Esophagus muscularis mucosa (tissue), 4 donors: ENCODE data around the gene OLA1. TPM values are rescaled to one million over a fixed set of nuclear protein-coding genes. Genes with fewer than 3 reads are reported as not detected.
A peak's percentile ranks its signal among the peaks of the same experiment; 100 is the strongest.

Experiments
- DNase-seq: peaks from one replicate; pipeline ENCODE4 v3.0.0-alpha.2; 2017; ENCODE audit errors: extremely low spot score
- H3K27ac ChIP-seq, 4 donors: fragments of 200-600 bp; sonication (generic); replicated peaks in 1 of 4; 1 replicate in 3 of 4; 2 replicates in 1 of 4; pipeline ENCODE4 v1.5.1; 2016 to 2019; ENCODE audit warnings: mild to moderate bottlenecking in 1 of 4
- H3K27me3 ChIP-seq, 4 donors: fragments of 200-600 bp; sonication (generic); one replicate each; pipeline versions ENCODE4 v1.5.1 to v1.6.0; 2016 to 2019
- H3K36me3 ChIP-seq, 4 donors: fragments of 200-600 bp; sonication (generic); one replicate each; pipeline ENCODE4 v1.5.1; 2016 to 2019
- H3K4me1 ChIP-seq, 4 donors: fragments of 200-600 bp; sonication (generic); one replicate each; pipeline ENCODE4 v1.5.1; 2016 to 2019
- H3K4me3 ChIP-seq, 4 donors: fragments of 200-600 bp; sonication (generic); 1 replicate in 2 of 4; 2 replicates in 2 of 4; pipeline ENCODE4 v1.5.1; 2016 to 2019; ENCODE audit warnings: mild to moderate bottlenecking in 4 of 4, moderate library complexity in 1 of 4
- H3K9me3 ChIP-seq, 4 donors: fragments of 200-600 bp; sonication (generic); 1 replicate in 3 of 4; 2 replicates in 1 of 4; pipeline ENCODE4 v1.5.1; 2016 to 2019
- CTCF ChIP-seq, 3 experiments: fragments of 200-600 bp in 2 of 3; fragments of 450-650 bp in 1 of 3; sonication (generic) in 2 of 3; IDR thresholded peaks; one replicate each; pipeline ENCODE4 v1.5.1; 2017 to 2019; ENCODE audit warnings: antibody characterized with exemption in 3 of 3, mild to moderate bottlenecking in 2 of 3, moderate library complexity in 1 of 3
- EP300 ChIP-seq: sonication (generic); formaldehyde crosslinking; IDR thresholded peaks from one replicate; pipeline ENCODE4 v1.6.1; 2017; ENCODE audit warnings: antibody characterized with exemption
- POLR2A ChIP-seq: fragments of 450-650 bp; IDR thresholded peaks from one replicate; pipeline ENCODE4 v1.6.1; 2017; ENCODE audit warnings: antibody characterized with exemption, moderate library complexity, mild to moderate bottlenecking, low read depth
- POLR2AphosphoS5 ChIP-seq, 2 donors: sonication (generic); formaldehyde crosslinking; IDR thresholded peaks; one replicate each; pipeline ENCODE4 v1.6.1; 2017; ENCODE audit warnings: antibody characterized with exemption in 2 of 2
- WGBS: methylation state at CpG from one replicate; pipeline ENCODE4 v1.1.5; 2018; 5-methylcytosine and 5-hydroxymethylcytosine counted together
- intact Hi-C: fragments of 100-400 bp; cut with DNase I; formaldehyde crosslinking; loops from one replicate; pipeline ENCODE4 v1.15.1; 2023
- total RNA-seq, 4 donors: library from RNA; depleted of rRNA; stranded (reverse); fragments of >200 nt; gene quantifications; one replicate each; pipeline versions ENCODE4 v1.1.0 to v1.2.1, GENCODE V29; 2016

OLA1 gene
- total RNA-seq, 4 donors from 2014 or later = 54.2 to 62.7 (median 60.1) TPM

- H3K4me1 ChIP-seq = peaks cover 5 to 20% (median 7%) of the 10 kb centered on the region in 4 donors
- peak overlapping the region in 1 of 4 donors; percentile 32 for H3K27ac ChIP-seq
- H3K4me3 ChIP-seq = peak overlapping the region in 1 of 4 donors; percentile 21
- H3K9me3 ChIP-seq = no peaks in the 10 kb centered on the region
- 70% methylated on average over 10 of the region's 10 CpGs for WGBS
- DNase-seq = no peak
- no peaks in the 10 kb centered on the region for H3K36me3 ChIP-seq
- no peak for TF ChIP-seq POLR2AphosphoS5 (IDR thresholded peaks at IDR 0.05)
- TF ChIP-seq CTCF (IDR thresholded peaks at IDR 0.05) = no peak
- TF ChIP-seq EP300 = no peak
- TF ChIP-seq POLR2A = no peak
- intact Hi-C loops = no loop called here
- H3K27me3 ChIP-seq = no peaks in the 10 kb centered on the region
Measured at GRCh38 chr2:174053355-174054151, 194.8 kb downstream of the OLA1 start.

- Histone ChIP-seq H3K27me3 (no peaks in the 10 kb centered on the region), H3K4me3 (no peak overlapping the region), H3K4me1 (peaks cover 5 to 20% (median 7%) of the 10 kb centered on the region in 4 donors), H3K9me3 (no peaks in the 10 kb centered on the region), H3K36me3 (no peaks in the 10 kb centered on the region), H3K27ac (peak overlapping the region in 1 of 4 donors; percentile 8)
- TF ChIP-seq POLR2A = no peak
- TF ChIP-seq EP300 = no peak
- TF ChIP-seq POLR2AphosphoS5 (IDR thresholded peaks at IDR 0.05) = no peak
- TF ChIP-seq CTCF (IDR thresholded peaks at IDR 0.05) = no peak
- no peak for DNase-seq
- intact Hi-C loops = no loop called here
- 88% methylated on average over 3 of the region's 3 CpGs for WGBS
Measured at GRCh38 chr2:174052584-174052976, 195.8 kb downstream of the OLA1 start.

GRCh38 chr2:174051741-174052583 lies 196.4 kb downstream of the OLA1 start:
- DNase-seq = no peak
- TF ChIP-seq POLR2A = no peak
- TF ChIP-seq POLR2AphosphoS5 (IDR thresholded peaks at IDR 0.05) = peak in 1 of 2 donors; percentile 11
- no peak for TF ChIP-seq EP300
- no peak overlapping the region for H3K4me3 ChIP-seq
- H3K27me3 ChIP-seq = no peaks in the 10 kb centered on the region
- intact Hi-C loops = no loop called here
- no peaks in the 10 kb centered on the region for H3K9me3 ChIP-seq
- no peaks in the 10 kb centered on the region for H3K36me3 ChIP-seq
- peak overlapping the region in 1 of 4 donors; percentile 8 for H3K27ac ChIP-seq
- 59% methylated on average over 13 of the region's 13 CpGs for WGBS
- peaks cover 5 to 20% (median 7%) of the 10 kb centered on the region in 4 donors for H3K4me1 ChIP-seq

- H3K36me3 ChIP-seq = no peaks in the 10 kb centered on the region
- H3K27ac ChIP-seq = no peak overlapping the region
- no peaks in the 10 kb centered on the region for H3K9me3 ChIP-seq
- DNase-seq = no peak
- 95% methylated on average over 4 of the region's 4 CpGs for WGBS
- H3K4me1 ChIP-seq = peaks cover 5 to 20% (median 7%) of the 10 kb centered on the region in 4 donors
- no peak for TF ChIP-seq CTCF (IDR thresholded peaks at IDR 0.05)
- no peak for TF ChIP-seq POLR2A
- TF ChIP-seq EP300 = no peak
- TF ChIP-seq POLR2AphosphoS5 (IDR thresholded peaks at IDR 0.05) = no peak
- H3K4me3 ChIP-seq = no peak overlapping the region
- intact Hi-C loops = no loop called here
- no peaks in the 10 kb centered on the region for H3K27me3 ChIP-seq
Measured at GRCh38 chr2:174051068-174051467, 197.3 kb downstream of the OLA1 start.

- H3K9me3 ChIP-seq = no peaks in the 10 kb centered on the region
- H3K4me1 ChIP-seq = peaks cover 5 to 20% (median 7%) of the 10 kb centered on the region in 4 donors
- intact Hi-C loops = no loop called here
- no peak for TF ChIP-seq EP300
- no peak for TF ChIP-seq CTCF (IDR thresholded peaks at IDR 0.05)
- no peak for TF ChIP-seq POLR2A
- no peak for TF ChIP-seq POLR2AphosphoS5 (IDR thresholded peaks at IDR 0.05)
- H3K36me3 ChIP-seq = no peaks in the 10 kb centered on the region
- no peak overlapping the region for H3K4me3 ChIP-seq
- no peak for DNase-seq
- WGBS = 92% methylated on average over 2 of the region's 2 CpGs
- H3K27ac ChIP-seq = no peak overlapping the region
- H3K27me3 ChIP-seq = no peaks in the 10 kb centered on the region
Measured at GRCh38 chr2:174049895-174050294, 198.4 kb downstream of the OLA1 start.
